ENCODE measurements around the gene IPO13.

The IPO13 gene

GRCh38 chr1:43951021-43951985 lies 4.6 kb downstream of the IPO13 start:
- TF ChIP-seq TSHZ2 (CRISPR knock-in tag; IDR thresholded peaks at IDR 0.05) (no peak), CSRNP3 (CRISPR knock-in tag; IDR thresholded peaks at IDR 0.05) (no peak), PATZ1 (CRISPR knock-in tag; IDR thresholded peaks at IDR 0.05; ENCODE audit: borderline replicate concordance) (no peak), GLIS3 (CRISPR knock-in tag; IDR thresholded peaks at IDR 0.05) (no peak), PPARA (CRISPR knock-in tag; IDR thresholded peaks at IDR 0.05; ENCODE audit: borderline replicate concordance) (no peak)
- no peak for ATAC-seq

DNA sequence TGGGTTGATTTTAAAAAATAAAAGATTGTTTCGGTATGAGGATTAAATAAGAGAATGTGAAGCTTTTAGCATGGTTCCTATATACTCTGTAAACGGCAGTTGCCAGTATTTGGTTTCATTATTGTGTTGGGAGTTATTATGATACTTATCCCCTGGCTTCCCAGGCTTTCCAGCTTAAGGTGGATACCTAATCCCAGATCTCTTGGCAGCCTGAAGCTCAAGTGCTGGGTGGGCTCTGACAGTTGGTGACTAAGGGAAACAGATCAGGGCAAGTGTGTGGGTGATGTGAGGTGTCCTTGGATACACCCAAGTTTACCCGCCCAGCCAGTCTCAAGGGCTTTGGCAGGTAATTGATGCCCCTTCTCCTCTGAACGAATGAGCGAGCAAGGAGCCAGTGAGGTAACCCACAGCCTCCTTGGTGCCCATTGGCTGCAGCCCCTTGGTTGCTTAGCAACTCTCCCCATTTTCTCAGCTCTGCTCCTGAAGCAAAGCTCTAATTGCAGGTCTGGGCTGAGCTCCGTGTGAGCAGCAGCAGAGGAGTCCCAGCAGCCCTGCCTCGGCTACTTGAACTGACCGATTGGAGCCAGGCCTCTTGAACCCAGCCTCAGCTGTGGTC lies 6.1 kb downstream of the IPO13 start:
- TF ChIP-seq TOX (CRISPR knock-in tag; IDR thresholded peaks at IDR 0.05; ENCODE audit: borderline replicate concordance) (no peak), PPARA (CRISPR knock-in tag; IDR thresholded peaks at IDR 0.05; ENCODE audit: borderline replicate concordance) (no peak), ISL1 (CRISPR knock-in tag; IDR thresholded peaks at IDR 0.05) (no peak), ZNF70 (CRISPR knock-in tag; IDR thresholded peaks at IDR 0.05) (no peak), ZC3H10 (CRISPR knock-in tag; IDR thresholded peaks at IDR 0.05) (no peak), TSHZ2 (CRISPR knock-in tag; IDR thresholded peaks at IDR 0.05) (no peak), TCF4 (CRISPR knock-in tag; IDR thresholded peaks at IDR 0.05; ENCODE audit: borderline replicate concordance) (no peak), CSRNP3 (CRISPR knock-in tag; IDR thresholded peaks at IDR 0.05) (no peak), BACH2 (CRISPR knock-in tag; IDR thresholded peaks at IDR 0.05; ENCODE audit: borderline replicate concordance) (no peak), GLIS3 (CRISPR knock-in tag; IDR thresholded peaks at IDR 0.05) (no peak), POU6F1 (CRISPR knock-in tag; IDR thresholded peaks at IDR 0.05; ENCODE audit: borderline replicate concordance, low read depth) (no peak)
- TF ChIP-seq, protein P1, sequence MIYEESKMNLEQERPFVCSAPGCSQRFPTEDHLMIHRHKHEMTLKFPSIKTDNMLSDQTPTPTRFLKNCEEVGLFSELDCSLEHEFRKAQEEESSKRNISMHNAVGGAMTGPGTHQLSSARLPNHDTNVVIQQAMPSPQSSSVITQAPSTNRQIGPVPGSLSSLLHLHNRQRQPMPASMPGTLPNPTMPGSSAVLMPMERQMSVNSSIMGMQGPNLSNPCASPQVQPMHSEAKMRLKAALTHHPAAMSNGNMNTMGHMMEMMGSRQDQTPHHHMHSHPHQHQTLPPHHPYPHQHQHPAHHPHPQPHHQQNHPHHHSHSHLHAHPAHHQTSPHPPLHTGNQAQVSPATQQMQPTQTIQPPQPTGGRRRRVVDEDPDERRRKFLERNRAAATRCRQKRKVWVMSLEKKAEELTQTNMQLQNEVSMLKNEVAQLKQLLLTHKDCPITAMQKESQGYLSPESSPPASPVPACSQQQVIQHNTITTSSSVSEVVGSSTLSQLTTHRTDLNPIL (CRISPR knock-in tag; IDR thresholded peaks at IDR 0.05; ENCODE audit: low read depth): no peak
- ATAC-seq: no peak
